ENCODE results near the gene ARFIP1.

ARFIP1 gene

GRCh38 chr4:152944666-152945320 lies 165.0 kb downstream of the ARFIP1 start:
- no peak for DNase-seq (ENCODE audit: low read depth)
- H3K4me3 ChIP-seq (ENCODE audit: low read depth, low read length) = no peak overlapping the region
- no peak for TF ChIP-seq CTCF (IDR thresholded peaks at IDR 0.05; ENCODE audit: low read depth, low read length)
- no peak for TF ChIP-seq MAX (IDR thresholded peaks at IDR 0.05; ENCODE audit: low read depth, low read length)
- TF ChIP-seq MYC (IDR thresholded peaks at IDR 0.05; ENCODE audit: low read depth, low read length) = no peak
- TF ChIP-seq POLR2A (IDR thresholded peaks at IDR 0.05; ENCODE audit: extremely low read depth, insufficient read length) = no peak

- TF ChIP-seq MAX (IDR thresholded peaks at IDR 0.05; ENCODE audit: low read depth, low read length) (no peak), POLR2A (IDR thresholded peaks at IDR 0.05; ENCODE audit: extremely low read depth, insufficient read length) (no peak), CTCF (IDR thresholded peaks at IDR 0.05; ENCODE audit: low read depth, low read length) (no peak), MYC (IDR thresholded peaks at IDR 0.05; ENCODE audit: low read depth, low read length) (no peak)
- no peak overlapping the region for H3K4me3 ChIP-seq (ENCODE audit: low read depth, low read length)
Measured at GRCh38 chr4:152945639-152946038, 165.9 kb downstream of the ARFIP1 start.

GRCh38 chr4:152946446-152946845 lies 166.7 kb downstream of the ARFIP1 start:
- TF ChIP-seq MYC (IDR thresholded peaks at IDR 0.05; ENCODE audit: low read depth, low read length) (no peak), MAX (IDR thresholded peaks at IDR 0.05; ENCODE audit: low read depth, low read length) (no peak), CTCF (IDR thresholded peaks at IDR 0.05; ENCODE audit: low read depth, low read length) (no peak), POLR2A (IDR thresholded peaks at IDR 0.05; ENCODE audit: extremely low read depth, insufficient read length) (no peak)
- DNase-seq (ENCODE audit: low read depth) = no peak
- H3K4me3 ChIP-seq (ENCODE audit: low read depth, low read length) = no peak overlapping the region

More at GRCh38 chr4:152945639-152946038, 165.9 kb downstream of the ARFIP1 start:
- DNase-seq (ENCODE audit: low read depth) = no peak

- no peak overlapping the region for H3K4me3 ChIP-seq (ENCODE audit: low read depth, low read length)
- DNase-seq (ENCODE audit: low read depth) = no peak
- no peak for TF ChIP-seq MYC (IDR thresholded peaks at IDR 0.05; ENCODE audit: low read depth, low read length)
- no peak for TF ChIP-seq MAX (IDR thresholded peaks at IDR 0.05; ENCODE audit: low read depth, low read length)
- TF ChIP-seq CTCF (IDR thresholded peaks at IDR 0.05; ENCODE audit: low read depth, low read length) = no peak
- no peak for TF ChIP-seq POLR2A (IDR thresholded peaks at IDR 0.05; ENCODE audit: extremely low read depth, insufficient read length)
Measured at GRCh38 chr4:152947311-152947710, 167.6 kb downstream of the ARFIP1 start.

GRCh38 chr4:152949930-152950329 lies 170.2 kb downstream of the ARFIP1 start:
- H3K4me3 ChIP-seq (ENCODE audit: low read depth, low read length) = no peak overlapping the region
- no peak for DNase-seq (ENCODE audit: low read depth)
- TF ChIP-seq POLR2A (IDR thresholded peaks at IDR 0.05; ENCODE audit: extremely low read depth, insufficient read length) (no peak), CTCF (IDR thresholded peaks at IDR 0.05; ENCODE audit: low read depth, low read length) (no peak), MYC (IDR thresholded peaks at IDR 0.05; ENCODE audit: low read depth, low read length) (no peak), MAX (IDR thresholded peaks at IDR 0.05; ENCODE audit: low read depth, low read length) (no peak)
